ENCODE measurements around the gene ADAMTS9. TPM values are rescaled to one million over a fixed set of nuclear protein-coding genes. Genes with fewer than 3 reads are reported as not detected.

The ADAMTS9 gene
- total RNA-seq, 2 donors from 2014 or later: 30.0 to 31.0 TPM

DNA sequence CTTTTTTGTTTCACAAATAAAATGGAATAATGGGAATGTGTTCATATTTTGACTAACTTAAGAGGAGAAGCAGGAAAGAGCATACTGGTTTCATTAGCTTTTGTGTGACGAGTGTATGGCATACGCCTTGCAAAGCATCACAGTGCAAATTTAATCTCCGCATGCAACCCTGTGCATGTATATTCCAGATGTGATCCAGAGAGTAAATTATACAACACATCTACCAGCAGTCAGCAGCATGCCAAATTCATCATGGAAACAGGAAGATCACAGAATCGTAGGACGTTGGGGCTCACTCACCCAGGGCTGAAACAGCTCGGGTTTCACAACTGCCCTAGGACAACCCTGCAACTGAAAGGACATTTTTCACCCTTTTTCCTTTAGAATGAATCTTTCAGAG, 53.4 kb downstream of the ADAMTS9 start:
- Histone ChIP-seq H3K27me3 (replicated peaks; ENCODE audit: insufficient read depth) (no peaks in the 10 kb centered on the region), H3K9me3 (no peaks in the 10 kb centered on the region), H3K4me3 (no peak overlapping the region), H3K4me1 (replicated peaks) (no peaks in the 10 kb centered on the region), H3K27ac (no peak overlapping the region), H3K36me3 (no peaks in the 10 kb centered on the region)
- no peak for DNase-seq (ENCODE audit: low spot score)
- intact Hi-C loops (cut with DNase I): no loop called here
- 78% methylated on average over 6 of the region's 6 CpGs for WGBS
- TF ChIP-seq POLR2A (IDR thresholded peaks at IDR 0.05) (no peak), POLR2AphosphoS5 (IDR thresholded peaks at IDR 0.05) (no peak)
- TF ChIP-seq, protein P1, sequence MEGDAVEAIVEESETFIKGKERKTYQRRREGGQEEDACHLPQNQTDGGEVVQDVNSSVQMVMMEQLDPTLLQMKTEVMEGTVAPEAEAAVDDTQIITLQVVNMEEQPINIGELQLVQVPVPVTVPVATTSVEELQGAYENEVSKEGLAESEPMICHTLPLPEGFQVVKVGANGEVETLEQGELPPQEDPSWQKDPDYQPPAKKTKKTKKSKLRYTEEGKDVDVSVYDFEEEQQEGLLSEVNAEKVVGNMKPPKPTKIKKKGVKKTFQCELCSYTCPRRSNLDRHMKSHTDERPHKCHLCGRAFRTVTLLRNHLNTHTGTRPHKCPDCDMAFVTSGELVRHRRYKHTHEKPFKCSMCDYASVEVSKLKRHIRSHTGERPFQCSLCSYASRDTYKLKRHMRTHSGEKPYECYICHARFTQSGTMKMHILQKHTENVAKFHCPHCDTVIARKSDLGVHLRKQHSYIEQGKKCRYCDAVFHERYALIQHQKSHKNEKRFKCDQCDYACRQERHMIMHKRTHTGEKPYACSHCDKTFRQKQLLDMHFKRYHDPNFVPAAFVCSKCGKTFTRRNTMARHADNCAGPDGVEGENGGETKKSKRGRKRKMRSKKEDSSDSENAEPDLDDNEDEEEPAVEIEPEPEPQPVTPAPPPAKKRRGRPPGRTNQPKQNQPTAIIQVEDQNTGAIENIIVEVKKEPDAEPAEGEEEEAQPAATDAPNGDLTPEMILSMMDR (IDR thresholded peaks at IDR 0.05): no peak

DNA sequence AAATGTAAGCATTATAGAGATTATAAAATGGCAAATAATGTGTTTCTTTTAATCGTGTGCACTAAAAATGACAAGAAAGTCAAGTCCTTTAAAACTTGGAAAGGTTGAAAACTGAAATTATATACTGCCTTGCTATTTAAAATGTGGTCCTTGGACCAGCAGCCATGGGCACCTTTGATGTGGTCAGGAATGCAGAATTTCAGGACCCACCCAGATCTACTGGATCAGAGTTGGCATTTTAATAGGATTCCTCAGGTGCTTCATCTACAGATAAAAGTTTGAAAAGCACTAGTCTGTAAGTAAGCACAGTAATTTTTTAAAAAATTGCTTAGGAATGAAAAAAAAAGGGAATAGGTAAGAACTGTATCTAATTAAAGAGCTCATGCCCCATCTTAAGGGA, 55.8 kb downstream of the ADAMTS9 start:
- H3K4me1 ChIP-seq (replicated peaks): no peaks in the 10 kb centered on the region
- intact Hi-C loops (cut with DNase I): no loop called here
- WGBS: 53% methylated on average over 1 of the region's 1 CpG

DNA sequence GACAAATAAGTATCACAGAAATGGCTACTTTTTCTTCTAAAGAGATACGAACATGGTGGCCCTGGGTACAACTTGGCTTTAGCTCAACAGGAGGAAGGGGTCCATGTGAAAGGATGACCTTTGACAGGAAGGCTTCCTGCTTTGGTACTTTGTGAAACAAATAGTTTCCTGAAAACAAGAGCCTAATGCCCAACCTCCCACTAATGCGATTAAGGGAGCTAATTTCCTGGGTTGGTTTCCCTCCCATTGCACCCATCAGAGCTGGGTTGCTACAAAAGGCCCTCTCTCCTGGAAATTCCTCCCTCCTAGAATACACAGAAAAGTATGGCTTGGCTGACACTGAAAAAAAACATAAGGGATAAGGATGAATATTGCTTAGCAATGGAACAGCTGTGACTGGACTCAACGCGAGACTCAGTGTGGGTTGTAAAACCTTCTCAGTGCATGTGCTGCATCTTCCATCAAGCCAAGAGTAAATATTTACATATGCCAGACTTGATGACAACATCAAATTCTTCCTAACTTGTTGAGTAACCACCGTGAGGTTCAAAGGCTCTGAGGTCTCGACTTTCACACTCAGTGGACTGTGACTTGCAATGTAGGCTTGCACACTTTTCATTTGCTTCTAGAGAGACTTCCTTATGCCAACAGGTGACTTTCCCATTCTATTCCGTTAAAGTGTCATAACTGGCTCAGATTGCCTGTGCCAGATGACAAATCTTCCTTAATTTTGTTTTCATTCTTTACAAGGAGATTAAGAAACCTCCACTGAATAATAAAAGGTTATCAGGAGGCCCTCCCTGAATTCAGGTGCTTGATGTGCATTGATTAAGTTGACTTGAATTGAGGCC, 60.1 kb downstream of the ADAMTS9 start:
- H3K9me3 ChIP-seq: no peaks in the 10 kb centered on the region
- no peak overlapping the region for H3K4me3 ChIP-seq
- no peak for TF ChIP-seq POLR2A (IDR thresholded peaks at IDR 0.05)
- no peak for TF ChIP-seq POLR2AphosphoS5 (IDR thresholded peaks at IDR 0.05)
- TF ChIP-seq, protein P1 (IDR thresholded peaks at IDR 0.05): no peak
- no peaks in the 10 kb centered on the region for H3K36me3 ChIP-seq
- no peak overlapping the region for H3K27ac ChIP-seq
- intact Hi-C loops (cut with DNase I): no loop called here
- WGBS: 58% methylated on average over 7 of the region's 7 CpGs
- H3K27me3 ChIP-seq (replicated peaks; ENCODE audit: insufficient read depth): no peaks in the 10 kb centered on the region
- no peak for DNase-seq (ENCODE audit: low spot score)
- H3K4me1 ChIP-seq (replicated peaks): no peaks in the 10 kb centered on the region

More for the DNA sequence above, 55.8 kb downstream of the ADAMTS9 start:
- no peak for DNase-seq (ENCODE audit: low spot score)
- H3K9me3 ChIP-seq: no peaks in the 10 kb centered on the region
- no peak overlapping the region for H3K4me3 ChIP-seq
- H3K36me3 ChIP-seq: no peaks in the 10 kb centered on the region
- no peaks in the 10 kb centered on the region for H3K27me3 ChIP-seq (replicated peaks; ENCODE audit: insufficient read depth)
- no peak overlapping the region for H3K27ac ChIP-seq
- TF ChIP-seq, protein P1 (IDR thresholded peaks at IDR 0.05): no peak
- no peak for TF ChIP-seq POLR2AphosphoS5 (IDR thresholded peaks at IDR 0.05)
- no peak for TF ChIP-seq POLR2A (IDR thresholded peaks at IDR 0.05)

DNA sequence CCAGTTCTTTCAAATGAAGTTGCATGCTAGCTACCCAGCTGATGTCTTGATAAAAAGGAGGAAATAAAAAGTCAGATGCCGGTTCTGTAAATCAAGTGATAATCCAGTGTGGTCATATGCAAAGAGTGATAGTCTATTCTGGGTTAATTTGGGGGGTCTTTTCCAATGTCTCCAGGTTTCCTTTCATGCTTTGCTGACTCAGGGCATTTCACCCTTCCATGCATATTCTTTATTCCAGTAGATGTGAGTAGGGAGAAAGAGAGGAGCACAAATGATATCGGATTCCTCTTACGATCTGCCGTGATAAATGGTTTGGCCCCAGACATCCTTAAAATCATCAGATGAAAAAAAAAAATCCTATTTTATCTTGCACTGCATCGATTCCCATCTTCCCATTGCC, 60.8 kb downstream of the ADAMTS9 start:
- no peak for DNase-seq (ENCODE audit: low spot score)
- 97% methylated on average over 5 of the region's 5 CpGs for WGBS
- H3K27me3 ChIP-seq (replicated peaks; ENCODE audit: insufficient read depth): no peaks in the 10 kb centered on the region
- no peak overlapping the region for H3K27ac ChIP-seq
- H3K4me1 ChIP-seq (replicated peaks): no peaks in the 10 kb centered on the region
- TF ChIP-seq POLR2AphosphoS5 (IDR thresholded peaks at IDR 0.05) (no peak), POLR2A (IDR thresholded peaks at IDR 0.05) (no peak)
- TF ChIP-seq, protein P1 (IDR thresholded peaks at IDR 0.05): no peak
- H3K36me3 ChIP-seq: no peaks in the 10 kb centered on the region
- intact Hi-C loops (cut with DNase I): no loop called here
- H3K4me3 ChIP-seq: no peak overlapping the region
- H3K9me3 ChIP-seq: no peaks in the 10 kb centered on the region

DNA sequence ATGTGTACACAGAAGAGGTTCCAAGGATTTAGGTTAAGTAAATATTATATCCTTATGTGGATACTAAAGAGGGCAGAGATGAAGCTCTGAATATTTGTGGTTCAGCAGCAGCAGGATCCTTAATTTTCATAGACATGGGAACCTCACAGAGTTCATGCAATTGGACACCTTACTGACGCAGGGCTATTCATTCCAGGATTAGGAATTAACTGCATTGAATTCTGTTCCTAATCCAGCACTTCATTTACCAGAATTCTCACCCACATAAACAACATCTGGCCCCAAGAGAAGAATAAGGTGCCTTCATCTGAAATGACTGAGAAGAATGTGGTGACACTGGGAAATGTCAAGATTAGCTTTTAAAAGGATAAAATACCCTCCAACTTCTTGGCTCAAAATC, 62.4 kb downstream of the ADAMTS9 start:
- DNase-seq (ENCODE audit: low spot score): no peak
- Histone ChIP-seq H3K4me1 (replicated peaks) (no peaks in the 10 kb centered on the region), H3K36me3 (no peaks in the 10 kb centered on the region), H3K27ac (no peak overlapping the region), H3K4me3 (no peak overlapping the region), H3K9me3 (no peaks in the 10 kb centered on the region), H3K27me3 (replicated peaks; ENCODE audit: insufficient read depth) (no peaks in the 10 kb centered on the region)
- WGBS: 97% methylated on average over 1 of the region's 1 CpG
- no peak for TF ChIP-seq POLR2AphosphoS5 (IDR thresholded peaks at IDR 0.05)
- TF ChIP-seq POLR2A (IDR thresholded peaks at IDR 0.05): no peak
- TF ChIP-seq, protein P1 (IDR thresholded peaks at IDR 0.05): no peak
- intact Hi-C loops (cut with DNase I): no loop called here

All from prostate gland (tissue), 2 donors.